GM18526 (cell line): ENCODE results near the gene SMURF2.

Experiments used
- POLR2A ChIP-seq: IDR thresholded peaks from 3 replicates; pipeline ENCODE4 v1.6.1; 2011; ENCODE audit not compliant: insufficient read length; ENCODE audit errors: extremely low read depth

The SMURF2 gene

GRCh38 chr17:64682261-64683181 is 20.4 kb upstream of the SMURF2 start:
- no peak for TF ChIP-seq POLR2A

GRCh38 chr17:64679710-64680216 is 17.7 kb upstream of the SMURF2 start:
- no peak for TF ChIP-seq POLR2A

- no peak for TF ChIP-seq POLR2A
Observed at GRCh38 chr17:64676763-64677162, 14.7 kb upstream of the SMURF2 start.

- no peak for TF ChIP-seq POLR2A
Observed at GRCh38 chr17:64662774-64663367, 764 bp upstream of the SMURF2 start.

GRCh38 chr17:64661726-64661975 is 456 bp downstream of the SMURF2 start:
- no peak for TF ChIP-seq POLR2A

- TF ChIP-seq POLR2A, result no peak
Observed at GRCh38 chr17:64658931-64659330, 3.2 kb downstream of the SMURF2 start.

GRCh38 chr17:64657610-64658125 is 4.4 kb downstream of the SMURF2 start:
- TF ChIP-seq POLR2A, result no peak

GRCh38 chr17:64655704-64656103 is 6.4 kb downstream of the SMURF2 start:
- TF ChIP-seq POLR2A, result no peak

- TF ChIP-seq POLR2A, result no peak
Observed at GRCh38 chr17:64653985-64654355, 8.1 kb downstream of the SMURF2 start.

GRCh38 chr17:64653325-64653984 is 8.7 kb downstream of the SMURF2 start:
- TF ChIP-seq POLR2A, result no peak

GRCh38 chr17:64651889-64652288 is 10.2 kb downstream of the SMURF2 start:
- no peak for TF ChIP-seq POLR2A

- TF ChIP-seq POLR2A, result no peak
Observed at GRCh38 chr17:64648234-64648633, 13.9 kb downstream of the SMURF2 start.

- TF ChIP-seq POLR2A, result no peak
Observed at GRCh38 chr17:64647817-64648216, 14.3 kb downstream of the SMURF2 start.

GRCh38 chr17:64639516-64639915 is 22.6 kb downstream of the SMURF2 start:
- TF ChIP-seq POLR2A, result no peak

GRCh38 chr17:64638552-64639203 is 23.4 kb downstream of the SMURF2 start:
- TF ChIP-seq POLR2A, result no peak
